Stimulated activated CD4-positive, alpha-beta T cell treated with anti-CD3 and anti-CD28 coated beads, Interleukin-4, amount 100 ng/mL, for 24 hours (primary cell): Measurements from ENCODE around the gene ENPP7.

Experiments used
- DNase-seq: peaks from one replicate; pipeline ENCODE4 v3.0.0-alpha.2; 2020

The ENPP7 gene

DNA sequence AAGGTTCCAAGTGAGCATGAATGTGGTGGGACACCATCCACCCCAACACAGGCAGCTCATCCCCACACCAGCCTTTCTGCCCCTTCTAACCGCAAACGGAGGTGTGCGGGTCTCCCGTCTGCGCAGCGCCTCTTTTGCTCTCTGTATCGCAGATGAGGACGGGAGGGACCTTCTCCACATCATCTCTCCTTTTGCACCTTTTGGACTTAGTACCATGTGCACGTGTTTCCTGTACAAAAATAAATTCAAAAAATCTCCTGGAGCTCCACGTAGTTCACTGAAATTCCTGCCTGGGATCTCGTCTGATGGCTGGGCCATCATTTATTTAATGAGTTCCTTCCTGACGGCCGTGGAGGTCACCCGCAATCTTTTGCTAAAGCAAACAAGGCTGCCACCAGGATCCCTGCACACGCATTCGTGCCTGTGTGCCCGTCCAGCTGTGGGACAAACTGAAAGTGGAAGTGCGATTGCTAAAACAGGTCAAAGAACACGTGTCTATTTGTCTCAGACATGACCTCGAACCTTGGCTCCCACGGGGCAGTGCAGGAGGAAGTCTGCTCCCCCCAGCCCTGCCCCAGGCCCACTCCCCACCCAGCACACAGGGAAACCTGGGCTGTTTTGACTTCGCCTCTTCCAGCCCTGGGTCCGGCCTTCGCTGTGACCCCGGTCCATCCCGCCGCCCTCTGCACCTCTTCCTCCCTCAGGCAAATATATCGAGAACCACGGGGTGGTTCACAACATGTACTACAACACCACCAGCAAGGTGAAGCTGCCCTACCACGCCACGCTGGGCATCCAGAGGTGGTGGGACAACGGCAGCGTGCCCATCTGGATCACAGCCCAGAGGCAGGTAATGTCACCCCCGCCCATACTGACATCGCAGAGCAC, 2.3 kb downstream of the ENPP7 start:
- no peak for DNase-seq

DNA sequence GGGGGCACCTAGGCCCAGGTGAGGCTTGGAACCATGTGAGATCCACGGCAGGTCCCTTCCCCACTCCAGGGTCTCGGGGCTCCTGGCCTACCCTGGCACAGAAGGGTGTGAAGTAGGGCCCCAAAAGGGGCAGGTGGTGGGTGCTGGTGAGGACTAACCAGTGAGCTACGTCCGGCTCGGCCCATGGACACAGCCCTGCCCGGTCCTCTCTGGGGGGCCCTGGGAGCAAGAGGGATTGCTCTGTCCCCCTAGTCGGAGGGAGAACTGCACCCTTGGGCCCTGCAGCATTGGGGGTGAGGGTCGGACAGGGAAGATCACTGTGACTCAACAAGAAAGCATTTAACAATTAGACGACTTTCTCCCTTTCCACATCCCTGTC, 2.9 kb downstream of the ENPP7 start:
- no peak for DNase-seq

DNA sequence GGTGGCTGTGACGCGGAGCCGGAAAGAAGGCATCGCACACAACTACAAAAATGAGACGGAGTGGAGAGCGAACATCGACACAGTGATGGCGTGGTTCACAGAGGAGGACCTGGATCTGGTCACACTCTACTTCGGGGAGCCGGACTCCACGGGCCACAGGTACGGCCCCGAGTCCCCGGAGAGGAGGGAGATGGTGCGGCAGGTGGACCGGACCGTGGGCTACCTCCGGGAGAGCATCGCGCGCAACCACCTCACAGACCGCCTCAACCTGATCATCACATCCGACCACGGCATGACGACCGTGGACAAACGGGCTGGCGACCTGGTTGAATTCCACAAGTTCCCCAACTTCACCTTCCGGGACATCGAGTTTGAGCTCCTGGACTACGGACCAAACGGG, 4.4 kb downstream of the ENPP7 start:
- no peak for DNase-seq

DNA sequence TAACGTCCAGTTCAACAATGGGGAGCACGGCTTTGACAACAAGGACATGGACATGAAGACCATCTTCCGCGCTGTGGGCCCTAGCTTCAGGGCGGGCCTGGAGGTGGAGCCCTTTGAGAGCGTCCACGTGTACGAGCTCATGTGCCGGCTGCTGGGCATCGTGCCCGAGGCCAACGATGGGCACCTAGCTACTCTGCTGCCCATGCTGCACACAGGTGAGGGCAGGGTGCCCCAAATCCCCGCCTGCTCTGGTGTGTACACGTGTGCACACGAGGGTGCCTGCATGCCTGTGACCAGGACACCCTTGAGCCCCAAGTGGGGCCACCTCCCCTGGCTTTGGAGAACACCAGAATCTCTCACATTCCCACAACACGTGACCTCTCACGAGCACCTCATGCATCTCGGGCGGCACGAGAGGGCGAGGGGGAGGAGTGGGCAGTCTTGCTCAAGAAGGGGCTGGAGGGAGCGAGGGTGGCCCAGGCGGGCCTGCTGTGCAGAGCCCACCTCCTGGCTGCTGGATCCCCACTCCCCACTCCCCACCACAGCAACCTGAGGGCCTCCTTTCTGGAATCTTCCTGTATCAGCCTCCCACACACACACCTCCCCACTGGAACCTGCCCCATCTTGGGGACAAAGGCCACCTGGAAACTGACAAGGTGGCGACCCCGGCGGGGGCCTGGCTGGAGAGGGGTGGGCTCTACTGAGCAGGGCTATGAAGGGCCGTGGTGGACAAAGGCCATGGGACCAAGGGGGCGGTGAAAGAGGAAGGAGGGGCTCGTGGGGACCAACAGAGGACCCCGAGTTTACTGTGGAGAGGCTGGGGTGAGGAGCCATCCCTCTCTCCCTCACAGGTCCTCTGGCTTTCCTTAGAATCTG, 6.5 kb downstream of the ENPP7 start:
- DNase-seq = no peak

DNA sequence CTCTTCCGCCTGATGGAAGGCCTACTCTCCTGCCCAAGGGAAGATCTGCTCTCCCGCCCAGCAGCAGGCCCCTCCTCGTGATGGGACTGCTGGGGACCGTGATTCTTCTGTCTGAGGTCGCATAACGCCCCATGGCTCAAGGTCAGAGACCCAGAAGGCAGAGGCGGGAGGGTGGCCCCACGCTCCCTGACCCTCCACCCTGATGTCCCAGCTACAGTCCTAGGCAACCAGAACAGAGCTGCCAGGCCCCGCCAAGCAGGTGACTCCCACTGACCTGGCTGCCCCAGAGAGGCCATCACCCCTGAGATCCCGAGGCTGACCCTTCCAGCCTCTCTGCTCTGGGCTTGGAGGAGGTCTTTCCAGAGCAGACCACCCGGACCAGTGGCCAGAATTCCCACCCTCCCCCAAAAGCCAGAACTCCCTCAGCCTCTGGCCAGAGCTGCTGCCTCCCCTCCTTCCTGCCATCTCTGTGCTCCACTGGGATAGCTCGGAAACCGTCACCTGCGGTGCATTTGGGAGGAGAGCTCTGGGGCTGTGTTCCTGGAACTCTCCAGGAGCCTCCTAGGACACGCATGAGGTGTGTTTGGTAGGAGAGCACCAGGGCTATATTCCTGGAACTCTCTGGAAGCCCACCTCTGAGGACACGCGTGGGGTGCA, 7.3 kb downstream of the ENPP7 start:
- no peak for DNase-seq

DNA sequence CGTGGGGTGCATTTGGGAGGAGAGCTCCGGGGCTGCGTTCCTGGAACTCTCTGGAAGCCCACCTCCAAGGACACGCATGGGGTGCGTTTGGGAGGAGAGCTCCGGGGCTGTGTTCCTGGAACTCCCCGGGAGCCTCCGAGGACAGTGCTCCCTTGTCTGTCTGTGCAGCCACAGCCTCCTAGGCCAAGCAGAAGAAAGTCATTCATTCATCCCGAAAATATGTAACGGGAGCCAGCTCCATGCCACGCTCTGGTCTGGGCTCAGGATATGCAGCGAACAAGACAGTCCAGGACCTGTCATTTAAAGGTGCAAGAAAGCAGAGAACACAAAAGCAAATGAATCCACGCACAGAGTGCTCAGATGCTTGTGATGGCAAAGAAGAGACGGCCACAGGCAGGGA, 7.9 kb downstream of the ENPP7 start:
- no peak for DNase-seq

DNA sequence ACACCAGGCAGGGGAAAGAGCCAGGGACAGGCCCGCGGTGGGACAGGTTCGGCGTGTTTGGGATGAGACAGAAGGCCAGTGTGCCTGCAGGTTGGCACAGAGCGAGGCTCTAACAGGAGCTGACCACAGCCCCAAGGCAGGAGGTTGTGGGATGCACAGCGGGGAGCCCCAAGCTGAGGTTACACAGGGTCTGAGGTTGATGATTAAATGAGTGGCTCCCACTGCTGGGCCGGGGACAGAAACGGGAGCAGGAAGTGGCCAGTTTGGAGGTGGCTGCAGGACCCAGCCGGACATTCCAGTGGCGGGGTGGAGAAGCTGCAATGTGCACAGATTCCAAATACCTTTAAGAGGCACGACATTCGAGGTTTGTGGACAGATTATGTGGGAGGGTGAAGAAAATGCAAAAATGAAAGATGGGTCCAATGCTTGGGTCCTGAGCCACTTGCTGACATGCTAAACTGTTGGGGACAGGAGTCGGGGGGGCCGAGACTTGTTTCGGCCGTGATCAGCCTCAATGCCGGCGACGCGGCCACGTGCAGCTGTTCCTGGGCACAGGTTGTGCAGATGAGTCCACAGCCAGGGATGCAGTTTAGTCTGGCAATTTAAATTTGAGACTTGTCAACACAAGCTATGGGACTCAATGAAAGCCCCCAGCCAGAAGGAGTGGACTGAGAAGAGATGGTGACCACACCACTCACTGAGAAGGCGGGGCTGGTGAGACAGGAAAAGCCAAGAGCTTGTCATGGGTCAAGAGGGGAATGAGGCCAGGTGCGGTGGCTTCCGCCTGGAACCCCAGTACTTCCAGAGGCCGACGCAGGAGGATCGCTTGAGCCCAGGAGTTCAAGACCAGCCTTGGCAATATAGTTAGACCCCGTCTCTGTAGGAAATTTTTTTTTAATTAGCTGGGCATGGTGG, 8.7 kb downstream of the ENPP7 start:
- DNase-seq = no peak

DNA sequence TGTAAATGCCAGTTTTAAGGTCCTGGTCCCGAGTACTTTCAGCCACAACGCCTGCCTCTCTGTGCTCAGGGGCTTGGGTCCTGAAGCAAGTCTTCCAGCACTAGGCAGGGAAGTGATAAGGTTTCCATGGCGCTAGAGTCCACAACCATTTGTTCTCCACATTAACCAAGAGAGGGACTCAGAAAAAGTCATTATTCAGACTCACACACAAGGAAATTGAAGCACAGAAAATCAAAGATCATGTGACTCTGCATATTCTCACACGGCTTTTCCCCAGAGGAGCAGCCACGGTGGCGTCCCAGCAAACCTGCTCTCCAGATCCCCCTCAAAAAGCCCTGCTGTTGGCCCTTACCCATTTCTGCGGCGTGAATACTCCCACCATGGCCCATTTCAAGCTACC, 9.7 kb downstream of the ENPP7 start:
- DNase-seq = no peak

DNA sequence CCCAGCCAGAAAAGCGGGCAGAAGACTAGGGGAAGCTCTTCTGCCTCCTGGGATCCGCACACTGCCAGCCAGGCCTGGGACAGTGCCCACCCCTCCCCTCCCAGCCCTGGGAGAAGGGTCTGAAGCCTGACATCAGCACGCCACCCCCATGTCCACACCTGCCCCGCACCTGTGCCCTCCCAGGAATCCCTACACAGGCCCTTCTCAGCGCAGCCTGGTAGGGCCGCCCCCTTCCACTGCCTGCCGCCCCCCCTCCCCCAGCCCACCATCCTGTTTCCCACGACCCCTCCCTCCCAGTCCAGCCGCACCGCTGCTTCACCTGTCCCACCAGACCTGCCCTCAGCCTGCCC, 10.6 kb downstream of the ENPP7 start:
- no peak for DNase-seq

DNA sequence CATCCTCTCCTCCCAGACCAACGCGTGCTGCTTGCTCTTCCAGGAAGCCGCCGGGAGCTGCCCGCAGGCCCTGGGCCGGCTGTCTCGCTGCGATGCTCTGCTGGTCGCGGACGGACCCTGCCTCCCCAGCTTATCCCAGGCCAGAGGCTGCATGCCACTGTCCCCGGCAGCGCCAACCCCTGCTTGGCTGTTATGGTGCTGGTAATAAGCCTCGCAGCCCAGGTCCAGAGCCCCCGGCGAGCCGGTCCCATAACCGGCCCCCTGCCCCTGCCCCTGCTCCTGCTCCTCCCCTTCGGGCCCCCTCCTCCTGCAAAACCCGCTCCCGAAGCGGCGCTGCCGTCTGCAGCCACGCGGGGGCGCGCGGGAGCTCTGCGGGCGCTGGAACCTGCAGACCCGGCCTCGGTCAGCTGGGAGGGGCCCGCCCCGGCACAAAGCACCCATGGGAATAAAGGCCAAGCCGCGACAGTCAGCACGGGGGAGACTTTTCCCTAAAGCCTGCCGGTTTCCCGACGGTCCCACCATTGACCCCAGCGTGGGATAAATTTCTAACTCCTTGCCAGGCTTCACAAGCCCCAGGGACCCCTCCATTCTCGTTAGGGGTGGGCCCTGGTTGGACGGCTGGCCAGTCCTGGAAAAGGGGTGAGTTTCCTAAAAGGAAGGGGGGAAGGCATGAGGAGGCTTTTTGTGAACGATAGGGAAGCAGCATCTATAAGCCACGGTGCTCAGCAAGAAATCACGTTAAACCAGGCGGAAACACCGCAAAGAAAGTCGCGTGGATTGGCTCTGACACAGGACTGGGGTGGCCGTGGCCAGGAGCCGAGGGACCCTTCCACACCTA, 11.2 kb downstream of the ENPP7 start:
- peak; percentile 71 for DNase-seq

DNA sequence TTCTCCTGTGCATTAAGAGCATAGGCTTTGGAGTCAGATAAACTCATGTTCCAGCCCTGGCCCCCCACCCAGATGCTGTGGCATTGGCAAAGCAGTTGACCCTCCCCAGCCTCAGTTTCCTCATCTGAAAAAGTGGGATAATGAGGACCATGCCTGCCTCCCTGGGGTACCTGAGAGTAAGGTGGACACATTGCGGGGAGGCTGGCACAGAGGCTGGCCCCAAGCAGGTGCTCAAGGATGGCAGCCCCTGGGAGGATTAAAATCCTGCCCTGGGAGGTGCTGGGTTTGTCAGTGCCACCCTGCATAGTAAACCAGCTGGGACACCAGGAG, 11.8 kb downstream of the ENPP7 start:
- no peak for DNase-seq

DNA sequence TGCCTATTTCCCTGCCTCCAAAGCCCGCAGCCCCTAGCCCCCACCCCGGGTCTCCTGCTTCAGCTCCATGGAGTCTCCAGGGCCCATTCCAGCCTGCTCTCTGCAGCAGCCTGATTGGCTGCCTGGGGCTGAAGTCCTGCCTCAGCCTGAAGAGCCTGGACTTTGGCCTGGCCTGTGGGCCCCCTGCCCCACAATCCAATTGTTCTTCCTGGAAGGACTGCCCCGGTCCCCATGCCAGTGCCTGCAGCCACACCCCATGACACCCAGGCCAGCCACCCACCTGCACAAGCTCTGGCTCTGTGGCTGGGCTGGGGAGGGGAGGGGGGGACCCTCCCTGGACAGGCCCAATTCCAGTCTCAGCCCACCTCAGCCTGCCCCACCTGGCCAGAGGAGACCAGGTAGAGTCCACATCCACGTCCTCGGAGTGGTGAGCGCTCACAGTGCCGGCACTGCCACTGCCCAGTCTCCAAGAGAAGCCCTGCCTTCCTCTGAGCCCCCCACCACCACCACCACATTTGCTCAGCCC, 12.3 kb downstream of the ENPP7 start:
- no peak for DNase-seq

DNA sequence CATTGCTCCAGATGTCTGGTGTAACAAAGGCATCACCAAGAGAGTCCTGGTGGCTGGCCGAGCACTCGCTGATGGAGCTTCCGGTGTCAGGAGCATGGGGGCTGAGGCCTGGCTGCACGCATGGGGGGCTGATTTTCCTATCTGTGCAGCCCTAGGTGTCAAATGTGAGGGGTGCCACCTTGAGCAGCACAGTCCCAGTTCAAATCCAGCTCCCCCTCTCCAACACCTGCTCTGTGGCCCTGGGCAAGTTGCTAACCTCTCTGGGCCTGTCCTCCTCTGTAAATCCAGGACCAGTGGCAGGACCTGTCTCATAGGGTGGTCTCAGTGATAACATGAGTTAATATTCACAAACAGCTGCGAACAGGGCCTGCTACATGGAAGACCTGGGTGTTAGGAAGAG, 12.9 kb downstream of the ENPP7 start:
- no peak for DNase-seq

DNA sequence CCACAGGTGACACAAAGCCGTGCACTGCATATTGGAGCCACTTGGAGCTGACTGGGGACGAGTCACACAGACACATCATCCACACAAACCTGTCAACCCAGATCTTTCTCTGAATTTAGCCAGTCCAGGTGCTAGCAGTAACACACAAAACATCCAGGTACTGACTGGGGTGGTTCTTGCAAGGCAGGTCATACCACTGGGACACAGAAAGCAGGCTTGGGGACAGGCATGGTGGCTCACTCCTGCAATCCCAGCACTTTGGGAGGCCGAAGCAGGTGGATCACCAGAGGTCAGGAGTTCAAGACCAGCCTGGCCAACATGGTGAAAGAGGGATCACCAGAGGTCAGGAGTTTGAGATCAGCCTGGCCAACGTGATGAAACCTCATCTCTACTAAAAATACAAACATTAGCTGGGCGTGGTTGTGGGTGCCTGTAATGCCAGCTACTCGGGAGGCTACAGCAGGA, 14.9 kb downstream of the ENPP7 start:
- no peak for DNase-seq

DNA sequence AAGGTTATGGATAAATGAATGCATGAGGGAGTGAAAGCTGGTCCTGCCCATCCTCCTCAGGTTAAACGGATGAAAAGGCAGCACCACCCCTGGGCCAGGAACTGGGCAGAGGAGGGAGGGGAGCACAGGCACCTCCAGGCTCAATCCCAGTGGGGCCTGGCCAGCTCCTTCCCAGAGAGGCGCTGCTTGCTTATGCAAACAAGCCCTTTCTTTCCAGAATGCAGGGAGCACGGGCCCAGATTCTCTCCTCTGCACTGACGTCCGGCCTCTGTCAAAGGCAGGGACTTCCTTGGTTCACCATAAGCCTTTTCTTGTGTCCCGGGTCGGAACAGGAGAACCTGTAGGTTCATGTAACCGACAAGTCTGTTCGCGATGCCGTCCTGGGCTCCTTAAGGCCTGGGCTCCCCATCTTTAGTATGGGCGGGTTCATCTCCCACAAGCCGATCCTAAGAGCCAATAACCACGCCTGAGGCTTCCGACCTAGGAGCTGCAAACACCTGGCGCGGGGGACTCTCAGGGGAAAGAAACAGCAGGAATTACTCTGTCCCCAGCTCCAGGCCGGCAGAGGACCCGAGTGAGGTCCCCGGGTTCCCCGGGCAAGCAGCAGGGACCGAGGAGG, 16.3 kb downstream of the ENPP7 start:
- no peak for DNase-seq

DNA sequence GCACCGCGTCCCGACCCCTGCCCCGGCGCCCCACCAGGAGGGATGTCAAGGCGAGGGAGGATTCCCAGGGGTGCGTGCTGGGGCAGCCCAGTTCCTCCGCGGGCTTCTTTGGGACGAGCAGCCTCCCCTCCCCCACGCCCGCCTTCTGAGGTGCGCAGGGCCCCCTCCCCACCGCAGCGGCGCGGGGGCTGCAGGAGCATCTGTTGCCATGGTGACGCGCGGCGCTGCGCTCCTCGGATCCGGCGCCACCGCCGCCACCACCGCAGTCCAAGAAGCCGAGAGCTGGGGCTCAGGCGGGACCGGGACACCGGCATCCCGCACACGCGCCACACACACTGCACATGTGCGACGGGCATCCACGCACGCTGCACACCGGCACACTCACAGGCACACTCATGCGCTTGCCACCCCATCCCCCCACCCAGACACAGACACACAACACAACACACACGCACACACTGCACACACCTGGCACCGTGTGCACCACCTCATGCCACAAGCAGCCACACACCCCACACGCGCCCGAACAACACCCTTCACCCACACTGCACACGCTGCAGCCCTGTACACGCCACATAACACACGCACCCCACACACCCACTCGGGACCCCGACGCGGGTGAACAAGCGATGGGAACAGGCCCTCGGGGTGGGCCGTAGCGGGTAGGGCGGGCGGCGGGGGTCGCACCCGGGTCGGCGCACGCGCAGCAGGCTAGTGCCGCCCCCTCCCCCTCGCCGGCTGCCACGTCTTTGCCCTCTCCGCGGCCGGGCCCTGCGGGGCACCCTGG, 17.0 kb downstream of the ENPP7 start:
- no peak for DNase-seq

DNA sequence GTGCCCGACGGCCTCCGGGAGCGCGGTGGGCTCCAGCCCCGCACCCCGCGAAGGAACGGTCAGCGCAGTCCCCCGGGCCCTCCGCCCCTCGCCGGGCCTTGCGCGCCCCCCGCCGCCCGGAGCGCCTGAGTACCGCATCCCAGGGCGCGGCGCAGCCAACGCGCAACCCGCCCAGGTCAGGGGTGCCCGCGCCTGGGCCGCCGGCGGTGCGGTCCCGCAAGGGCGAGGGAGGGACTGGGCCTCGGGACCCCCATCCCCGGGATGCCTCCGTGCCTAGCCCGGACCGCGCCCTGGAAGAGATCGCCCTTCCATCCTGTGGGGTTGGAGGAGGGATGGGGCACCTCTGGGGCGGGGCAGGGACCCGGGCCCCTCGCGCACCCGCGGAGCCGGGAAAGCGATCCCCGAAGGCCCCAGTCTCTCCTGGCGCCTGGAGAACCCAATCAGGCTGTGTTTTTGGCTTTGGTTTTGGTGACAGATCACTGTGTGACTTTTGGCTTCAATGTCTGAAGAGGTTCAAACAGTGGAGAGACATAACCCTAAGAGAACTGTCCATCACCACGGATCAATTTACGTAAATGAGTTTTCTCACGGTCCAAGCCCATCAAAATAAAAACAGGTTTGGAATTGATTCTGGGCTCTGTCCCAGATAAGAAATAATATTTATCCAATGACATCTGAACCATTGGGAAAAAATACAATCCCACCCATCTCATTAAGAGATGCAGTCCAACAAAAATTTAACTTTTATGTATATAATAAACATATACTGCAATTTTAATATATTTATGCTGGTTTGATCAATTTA, 17.8 kb downstream of the ENPP7 start:
- no peak for DNase-seq

DNA sequence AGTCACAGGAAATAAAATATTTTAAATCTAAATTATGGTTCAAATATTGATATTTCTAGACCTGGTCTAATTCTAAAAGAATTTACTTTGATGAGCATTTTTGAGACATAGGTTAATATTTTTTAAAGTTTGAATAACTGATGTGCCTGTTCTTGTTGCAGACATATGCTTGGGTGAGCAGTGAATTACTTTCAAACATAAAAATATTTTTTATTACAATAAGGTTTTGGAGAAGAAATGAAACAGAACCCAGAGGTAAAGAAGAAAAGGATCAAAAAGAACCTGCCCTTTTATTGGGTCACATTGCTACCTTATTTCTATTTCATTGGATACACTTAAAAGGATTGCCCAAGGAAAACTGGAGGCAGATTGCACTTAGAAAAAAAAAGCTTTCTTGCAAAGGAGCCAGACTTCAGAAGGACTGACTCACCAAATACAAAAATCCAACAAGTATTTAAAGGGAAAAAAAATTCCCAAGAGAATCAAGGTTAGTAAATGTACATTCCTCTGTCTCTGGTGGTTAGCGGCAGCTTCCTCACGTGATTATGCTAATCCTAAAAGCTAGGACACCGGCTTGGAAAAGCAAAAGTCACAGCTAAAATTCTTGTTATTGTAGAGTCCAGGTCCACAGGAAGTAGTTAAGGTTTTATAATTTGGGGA, 18.5 kb downstream of the ENPP7 start:
- no peak for DNase-seq

DNA sequence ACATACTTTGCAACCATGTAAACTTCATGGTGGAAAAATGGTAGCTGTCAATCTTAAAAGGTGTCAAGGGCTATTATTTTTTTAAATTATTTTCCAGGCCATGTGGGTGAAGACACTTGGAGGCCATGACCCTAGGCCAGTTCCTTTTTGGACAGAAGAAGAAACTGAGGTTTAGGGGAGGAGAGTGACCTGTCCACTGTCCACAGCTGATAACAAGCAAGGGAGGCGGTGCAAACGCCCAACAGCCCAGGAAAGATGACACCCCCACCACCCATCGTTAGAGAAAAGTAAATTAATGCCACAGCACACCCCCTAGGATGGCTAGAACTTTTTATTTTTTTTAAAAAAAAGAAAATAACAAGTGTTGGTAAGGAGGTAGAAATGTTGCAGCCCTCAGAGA, 19.2 kb downstream of the ENPP7 start:
- DNase-seq = no peak
